ENCODE results near the gene RBM15B. TPM values are rescaled to one million over a fixed set of nuclear protein-coding genes. Genes with fewer than 3 reads are reported as not detected.
A peak's percentile ranks its signal among the peaks of the same experiment; 100 is the strongest.

The RBM15B gene
- total and polyA plus RNA-seq, 9 of the 15 experiments (the other 6 are each of a cell fraction or from before 2014, with no cell fraction given): 1.8 to 21.0 (median 10.5) TPM

GRCh38 chr3:51390246-51391074, 625 bp upstream of the RBM15B start (continued):
- peak; percentile 73; the same call in 1 of the 2 replicates for TF ChIP-seq MTA3 (IDR thresholded peaks at IDR 0.05; ENCODE audit: borderline replicate concordance)
- no peak for TF ChIP-seq ATF7 (IDR thresholded peaks at IDR 0.05)
- peak; percentile 50; the same call in 1 of the 2 replicates for TF ChIP-seq L3MBTL2 (IDR thresholded peaks at IDR 0.05)
- TF ChIP-seq ZNF3 (CRISPR knock-in tag; IDR thresholded peaks at IDR 0.05): no peak
- no peak for TF ChIP-seq TCF7 (IDR thresholded peaks at IDR 0.05; ENCODE audit: borderline replicate concordance)
- TF ChIP-seq PHF20 (IDR thresholded peaks at IDR 0.05; ENCODE audit: partially characterized antibody): no peak

GRCh38 chr3:51391566-51392354, 675 bp downstream of the RBM15B start:
- no peaks in the 10 kb centered on the region for H3K9me3 ChIP-seq (replicated peaks; ENCODE audit: control insufficient read depth, insufficient read depth, low read depth, low read length)
- peak overlapping the region; percentile 79 for H3K27ac ChIP-seq (ENCODE audit: extremely low read depth, low read depth, low read length)
- peak in 3 of 4 experiments; percentile 17 to 52 (median 52) for DNase-seq (ENCODE audit: extremely low read depth in 1 of 4, low spot score in 3 of 4)
- peak overlapping the region; percentile 69 for H3K4me3 ChIP-seq
- no TSS peak for BruUV-seq (replicated peaks)
- in situ Hi-C loops (cut with MboI): no loop called here
- FAIRE-seq: no peak
- H3K36me3 ChIP-seq (ENCODE audit: control insufficient read depth, insufficient read depth, low read length): peaks cover 76% of the 10 kb centered on the region
- H3K9ac ChIP-seq (ENCODE audit: insufficient read depth in 1 of 2, low read depth in 2 of 2, low read length in 2 of 2): peak overlapping the region; percentile 81 to 92
- H4K20me1 ChIP-seq (replicated peaks; ENCODE audit: control insufficient read depth, insufficient read depth, low read length): peaks cover 33% of the 10 kb centered on the region; the same call in 1 of the 2 replicates
- intact Hi-C loops (cut with micrococcal nuclease): loop anchor here (1.0 kb wide), 1 partner anchor 108 kb away; no protein-coding TSS in a partner anchor
- H3K27me3 ChIP-seq (ENCODE audit: control insufficient read depth in 2 of 2, insufficient read depth in 2 of 2, low read length in 2 of 2): no peaks in the 10 kb centered on the region
- peaks cover 18% of the 10 kb centered on the region for H3K9me1 ChIP-seq (ENCODE audit: control insufficient read depth, insufficient read depth, low read length)
- under 1% methylated on average over 34 of the region's 115 CpGs for WGBS (ENCODE audit: insufficient coverage, low coverage, missing lambda C conversion rate)
- ATAC-seq: no peak; the same call in 2 of the 3 replicates
- peaks cover 23 to 38% of the 10 kb centered on the region in 2 experiments; a peak in 4 of 5 replicates for H3K4me1 ChIP-seq (replicated peaks in 1 of 2; ENCODE audit: control insufficient read depth in 2 of 2, insufficient read depth in 2 of 2, low read length in 2 of 2)
- peaks cover 54% of the 10 kb centered on the region for H3K79me2 ChIP-seq (ENCODE audit: control insufficient read depth, insufficient read depth, low read length)
- CTCF ChIA-PET (ENCODE audit: low intra/inter-chr PET ratio): no interaction called here
- peak overlapping the region; percentile 84 for H3K4me2 ChIP-seq (ENCODE audit: insufficient read depth, low read length)
- POLR2A ChIA-PET: interaction anchor here (1.1 kb wide), 1 partner anchor 25 kb away, joined by 4 read pairs; no protein-coding TSS in a partner anchor
- H2AFZ ChIP-seq (ENCODE audit: low read depth, low read length): no peak overlapping the region
- TF ChIP-seq PKNOX1 (IDR thresholded peaks at IDR 0.05): no peak
- no peak for TF ChIP-seq WHSC1 (IDR thresholded peaks at IDR 0.05; ENCODE audit: low read length)
- peak; percentile 28 for TF ChIP-seq RBBP5 (IDR thresholded peaks at IDR 0.05; ENCODE audit: borderline replicate concordance, insufficient read depth, low read length, poor library complexity, severe bottlenecking)
- no peak for TF ChIP-seq HLTF (IDR thresholded peaks at IDR 0.05)
- TF ChIP-seq E2F6 (IDR thresholded peaks at IDR 0.05; ENCODE audit: borderline replicate concordance in 1 of 2, extremely low read depth in 1 of 2, insufficient read depth in 1 of 2, insufficient read length in 1 of 2, low read depth in 1 of 2, low read length in 1 of 2, poor library complexity in 1 of 2, severe bottlenecking in 1 of 2): peak; percentile 6 to 23
- TF ChIP-seq XRCC5 (IDR thresholded peaks at IDR 0.05; ENCODE audit: low read depth, low read length): no peak
- TF ChIP-seq MTA2 (IDR thresholded peaks at IDR 0.05; ENCODE audit: low read depth): no peak
- no peak for TF ChIP-seq IFI16 (CRISPR knock-in tag; IDR thresholded peaks at IDR 0.05)
- 0 out of 4 replicates have a peak, but pooled peaks of 1 of the 2 experiments have one; percentile 56 for TF ChIP-seq ZNF639 (CRISPR knock-in tag; conservative IDR thresholded peaks at IDR 0.05 in 1 of 2, IDR thresholded peaks at IDR 0.05 in 1 of 2)

All from K562 (cell line).